Caco-2 (cell line): Measurements from ENCODE around the gene THUMPD2. TPM values are rescaled to one million over a fixed set of nuclear protein-coding genes. Genes with fewer than 3 reads are reported as not detected.
"Not testable (repeated sequence)": the region's sequence is repeated elsewhere in the genome, so short reads cannot be mapped to it uniquely, and the experiment has no call there.

Experiments used
- BruUV-seq: library from RNA; stranded (reverse); fragments of 400-500 nt; replicated peaks from 2 replicates; lab custom pipeline; 2021; lab: Mats Ljungman, UMichigan
- CTCF ChIA-PET: fragments of 300-600 bp; sonication (Branson Sonifier 250); formaldehyde crosslinking; loops from one replicate; lab custom pipeline; 2022; ENCODE audit warnings: antibody characterized with exemption; lab: Charles Lee
- POLR2A ChIA-PET: fragments of 300-600 bp; sonication (Branson Sonifier 250); formaldehyde crosslinking; loops from one replicate; lab custom pipeline; 2022; ENCODE audit warnings: antibody characterized with exemption; lab: Charles Lee
- DNase-seq, 2 experiments: peaks; one replicate each; pipeline versions ENCODE4 v3.0.0 to v3.0.0-alpha.2; 2020 to 2022
- H3K27me3 ChIP-seq: replicated peaks from 2 replicates; pipeline ENCODE4 v1.6.0; 2011; ENCODE audit warnings: low read length; ENCODE audit not compliant: control insufficient read depth, insufficient read depth
- H3K36me3 ChIP-seq: 2 replicates; pipeline ENCODE4 v1.5.1; 2011; ENCODE audit warnings: low read length; ENCODE audit not compliant: control insufficient read depth, insufficient read depth
- H3K4me1 ChIP-seq: fragments of 250-450 bp; sonication (Bioruptor Pico); 2 replicates; pipeline ENCODE4 v1.5.1; 2020; ENCODE audit warnings: mild to moderate bottlenecking
- H3K4me3 ChIP-seq: 2 replicates; pipeline ENCODE4 v1.5.1; 2011; ENCODE audit warnings: low read depth, mild to moderate bottlenecking, control low read depth, low read length
- H3K9me3 ChIP-seq: fragments of 250-450 bp; sonication (Bioruptor Pico); 2 replicates; pipeline ENCODE4 v1.5.1; 2020; ENCODE audit warnings: mild to moderate bottlenecking, moderate library complexity
- H3K27ac Mint-ChIP-seq: one replicate; pipeline ENCODE4 v1.8.0; 2022; ENCODE audit warnings: mixed read lengths; ENCODE audit not compliant: unreplicated experiment
- H3K27me3 Mint-ChIP-seq: one replicate; pipeline ENCODE4 v1.8.0; 2022; ENCODE audit warnings: mixed read lengths; ENCODE audit not compliant: insufficient read depth, unreplicated experiment
- H3K36me3 Mint-ChIP-seq: one replicate; pipeline ENCODE4 v1.8.0; 2022; ENCODE audit warnings: mild to moderate bottlenecking, mixed read lengths; ENCODE audit not compliant: insufficient read depth, unreplicated experiment
- H3K4me1 Mint-ChIP-seq: one replicate; pipeline ENCODE4 v1.8.0; 2022; ENCODE audit warnings: low read depth, mixed read lengths; ENCODE audit not compliant: unreplicated experiment
- H3K4me3 Mint-ChIP-seq: one replicate; pipeline ENCODE4 v1.8.0; 2022; ENCODE audit warnings: mild to moderate bottlenecking, moderate library complexity, mixed read lengths; ENCODE audit not compliant: unreplicated experiment
- H3K9me3 Mint-ChIP-seq: one replicate; pipeline ENCODE4 v1.8.0; 2022; ENCODE audit warnings: mixed read lengths; ENCODE audit not compliant: unreplicated experiment
- intact Hi-C: fragments of 100-400 bp; cut with micrococcal nuclease; formaldehyde crosslinking; loops from one replicate; pipeline ENCODE4 v1.10.0; 2022; ENCODE audit not compliant: unreplicated experiment
- total RNA-seq: library from RNA; stranded (reverse); gene quantifications from 2 replicates; pipeline ENCODE4 v1.2.3, GENCODE V29; 2022
- TF ChIP-seq, protein P1 (sequence below), 2 experiments: fragments of 200-600 bp in 1 of 2; IDR thresholded peaks; 1 replicate in 1 of 2; 2 replicates in 1 of 2; pipeline versions ENCODE4 v1.5.1 to v1.8.0; 2011 to 2022; ENCODE audit warnings: antibody characterized with exemption in 1 of 2, control low read depth in 1 of 2, inconsistent platforms in 1 of 2, low read depth in 1 of 2, low read length in 1 of 2, mild to moderate bottlenecking in 1 of 2, moderate library complexity in 1 of 2; ENCODE audit not compliant: insufficient read depth in 1 of 2, severe bottlenecking in 1 of 2, unreplicated experiment in 1 of 2

Gene THUMPD2
- total RNA-seq, 1 experiment from 2014 or later = 13.8 TPM

DNA sequence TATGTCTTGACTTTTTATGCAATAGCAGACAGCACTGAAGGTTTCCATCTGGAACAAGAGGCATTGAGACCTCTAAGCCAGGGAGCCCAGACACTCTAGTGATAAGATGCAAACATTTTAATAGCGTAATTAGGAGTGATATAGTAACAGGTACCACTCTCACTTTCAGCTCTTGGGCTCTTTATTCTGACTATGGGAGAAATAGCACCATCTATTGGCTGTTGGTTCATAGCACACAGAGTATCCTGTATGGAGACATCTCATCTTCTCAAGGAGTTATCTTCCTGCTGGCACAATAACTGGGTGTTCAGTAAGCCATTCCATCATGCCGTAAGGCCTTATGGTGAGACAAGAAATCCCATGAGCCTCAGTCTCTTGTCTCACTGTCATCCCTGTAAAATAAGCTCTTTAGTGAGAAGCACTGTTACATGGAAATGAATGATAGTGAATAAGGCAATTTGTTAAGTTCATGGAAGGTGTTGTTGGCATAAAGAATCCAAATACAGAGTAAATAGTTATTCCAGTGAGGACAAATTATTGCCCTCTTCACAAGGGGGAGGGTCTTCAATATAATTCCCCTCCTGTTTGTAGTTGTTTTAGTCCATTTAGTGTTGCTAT, 48.3 kb downstream of the THUMPD2 start:
- Mint-ChIP-seq H3K9me3 (no peaks in the 10 kb centered on the region), H3K36me3 (peaks cover 20% of the 10 kb centered on the region), H3K27me3 (no peaks in the 10 kb centered on the region), H3K4me1 (peaks cover 8% of the 10 kb centered on the region), H3K4me3 (no peak overlapping the region), H3K27ac (no peak overlapping the region)
- H3K4me1 ChIP-seq = peaks cover 8% of the 10 kb centered on the region
- TF ChIP-seq, protein P1, sequence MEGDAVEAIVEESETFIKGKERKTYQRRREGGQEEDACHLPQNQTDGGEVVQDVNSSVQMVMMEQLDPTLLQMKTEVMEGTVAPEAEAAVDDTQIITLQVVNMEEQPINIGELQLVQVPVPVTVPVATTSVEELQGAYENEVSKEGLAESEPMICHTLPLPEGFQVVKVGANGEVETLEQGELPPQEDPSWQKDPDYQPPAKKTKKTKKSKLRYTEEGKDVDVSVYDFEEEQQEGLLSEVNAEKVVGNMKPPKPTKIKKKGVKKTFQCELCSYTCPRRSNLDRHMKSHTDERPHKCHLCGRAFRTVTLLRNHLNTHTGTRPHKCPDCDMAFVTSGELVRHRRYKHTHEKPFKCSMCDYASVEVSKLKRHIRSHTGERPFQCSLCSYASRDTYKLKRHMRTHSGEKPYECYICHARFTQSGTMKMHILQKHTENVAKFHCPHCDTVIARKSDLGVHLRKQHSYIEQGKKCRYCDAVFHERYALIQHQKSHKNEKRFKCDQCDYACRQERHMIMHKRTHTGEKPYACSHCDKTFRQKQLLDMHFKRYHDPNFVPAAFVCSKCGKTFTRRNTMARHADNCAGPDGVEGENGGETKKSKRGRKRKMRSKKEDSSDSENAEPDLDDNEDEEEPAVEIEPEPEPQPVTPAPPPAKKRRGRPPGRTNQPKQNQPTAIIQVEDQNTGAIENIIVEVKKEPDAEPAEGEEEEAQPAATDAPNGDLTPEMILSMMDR (IDR thresholded peaks at IDR 0.05; ENCODE audit: insufficient read depth in 1 of 2, low read depth in 1 of 2, low read length in 1 of 2, severe bottlenecking in 1 of 2, unreplicated experiment in 1 of 2) = peak; percentile 58 to 72
- ChIA-PET CTCF (interaction anchor here (0.8 to 1.4 kb wide), 7 partner anchors 33 to 351 kb away, joined by 3 to 13 read pairs (median 4); no protein-coding TSS in a partner anchor), POLR2A (no interaction called here)
- BruUV-seq = no TSS peak
- peak in 1 of 2 experiments; percentile 26 for DNase-seq
- H3K4me3 ChIP-seq = no peak overlapping the region
- H3K9me3 ChIP-seq = no peaks in the 10 kb centered on the region
- intact Hi-C loops = loop anchor here (1.0 kb wide), 3 partner anchors 137 to 351 kb away; no protein-coding TSS in a partner anchor
- peaks cover 2% of the 10 kb centered on the region for H3K36me3 ChIP-seq
- H3K27me3 ChIP-seq = no peaks in the 10 kb centered on the region

DNA sequence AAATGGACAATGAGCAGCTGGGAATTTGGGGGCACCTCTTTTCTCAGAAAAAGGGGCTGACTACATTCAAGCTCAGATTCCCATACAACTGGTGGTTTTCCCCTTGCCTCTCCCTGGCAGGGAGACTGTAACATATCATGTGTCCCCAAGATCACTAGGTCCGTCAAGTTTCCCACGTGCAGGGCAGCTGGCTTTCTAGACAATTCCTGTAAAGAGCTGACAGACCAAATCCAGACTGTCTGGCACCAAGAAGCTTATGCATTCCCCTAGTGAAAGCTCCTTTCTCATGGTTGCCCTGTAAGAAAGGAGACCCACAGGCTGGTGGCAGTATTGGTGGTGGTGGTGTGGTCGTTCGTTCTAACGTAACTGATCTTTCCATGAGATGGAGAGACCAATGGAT, 48.8 kb downstream of the THUMPD2 start:
- no peaks in the 10 kb centered on the region for H3K27me3 ChIP-seq
- no peaks in the 10 kb centered on the region; the same call in 1 of the 2 replicates for H3K36me3 ChIP-seq
- H3K4me1 ChIP-seq = peaks cover 12% of the 10 kb centered on the region
- ChIA-PET POLR2A (no interaction called here), CTCF (interaction anchor here (0.8 to 1.4 kb wide), 7 partner anchors 32 to 351 kb away, joined by 3 to 13 read pairs (median 4); no protein-coding TSS in a partner anchor)
- no peaks in the 10 kb centered on the region for H3K9me3 ChIP-seq
- TF ChIP-seq, protein P1 (IDR thresholded peaks at IDR 0.05; ENCODE audit: insufficient read depth in 1 of 2, low read depth in 1 of 2, low read length in 1 of 2, severe bottlenecking in 1 of 2, unreplicated experiment in 1 of 2) = no peak
- H3K27me3 Mint-ChIP-seq = no peaks in the 10 kb centered on the region
- H3K4me1 Mint-ChIP-seq = peaks cover 12% of the 10 kb centered on the region
- H3K36me3 Mint-ChIP-seq = peaks cover 15% of the 10 kb centered on the region
- no peak overlapping the region for H3K4me3 ChIP-seq
- BruUV-seq = no TSS peak
- no peak overlapping the region for H3K4me3 Mint-ChIP-seq
- DNase-seq = no peak
- no peaks in the 10 kb centered on the region for H3K9me3 Mint-ChIP-seq
- intact Hi-C loops = loop anchor here (1.0 kb wide), 3 partner anchors 137 to 351 kb away; no protein-coding TSS in a partner anchor
- H3K27ac Mint-ChIP-seq = no peak overlapping the region

DNA sequence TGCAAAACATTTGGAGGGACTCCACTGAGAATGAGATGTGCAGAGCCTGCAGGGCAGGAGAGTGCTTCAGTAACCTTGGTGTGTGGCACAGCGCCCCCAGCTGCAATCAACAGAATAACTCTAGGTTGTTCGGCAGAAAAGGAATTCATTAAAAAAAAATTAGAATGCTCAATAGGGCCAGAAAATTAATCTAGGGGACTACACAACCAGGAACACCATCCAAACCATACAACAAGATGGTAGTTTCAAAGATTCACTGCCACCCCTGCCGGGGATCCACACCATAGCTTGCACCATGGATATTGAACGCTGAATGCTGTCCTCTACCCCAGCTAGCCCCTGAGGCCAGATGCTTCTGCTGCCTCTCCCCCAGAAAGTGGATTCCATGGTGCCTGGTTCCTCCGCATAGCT, 50.1 kb downstream of the THUMPD2 start:
- Mint-ChIP-seq H3K27ac (no peak overlapping the region), H3K9me3 (no peaks in the 10 kb centered on the region), H3K4me1 (peaks cover 20% of the 10 kb centered on the region), H3K36me3 (peaks cover 2% of the 10 kb centered on the region), H3K27me3 (no peaks in the 10 kb centered on the region), H3K4me3 (no peak overlapping the region)
- H3K27me3 ChIP-seq = no peaks in the 10 kb centered on the region
- no peaks in the 10 kb centered on the region; the same call in 1 of the 2 replicates for H3K36me3 ChIP-seq
- CTCF ChIA-PET = interaction anchor here (1.6 kb wide), 1 partner anchor 135 kb away, joined by 10 read pairs; no protein-coding TSS in a partner anchor
- H3K9me3 ChIP-seq = no peaks in the 10 kb centered on the region
- peaks cover 26% of the 10 kb centered on the region for H3K4me1 ChIP-seq
- intact Hi-C loops = loop anchor here (5.0 kb wide), 1 partner anchor 87 kb away; no protein-coding TSS in a partner anchor
- H3K4me3 ChIP-seq = no peak overlapping the region
- POLR2A ChIA-PET = no interaction called here
- no TSS peak for BruUV-seq
- TF ChIP-seq, protein P1 (IDR thresholded peaks at IDR 0.05; ENCODE audit: insufficient read depth in 1 of 2, low read depth in 1 of 2, low read length in 1 of 2, severe bottlenecking in 1 of 2, unreplicated experiment in 1 of 2) = peak; percentile 75 to 86
- DNase-seq = peak in 1 of 2 experiments; percentile 45

DNA sequence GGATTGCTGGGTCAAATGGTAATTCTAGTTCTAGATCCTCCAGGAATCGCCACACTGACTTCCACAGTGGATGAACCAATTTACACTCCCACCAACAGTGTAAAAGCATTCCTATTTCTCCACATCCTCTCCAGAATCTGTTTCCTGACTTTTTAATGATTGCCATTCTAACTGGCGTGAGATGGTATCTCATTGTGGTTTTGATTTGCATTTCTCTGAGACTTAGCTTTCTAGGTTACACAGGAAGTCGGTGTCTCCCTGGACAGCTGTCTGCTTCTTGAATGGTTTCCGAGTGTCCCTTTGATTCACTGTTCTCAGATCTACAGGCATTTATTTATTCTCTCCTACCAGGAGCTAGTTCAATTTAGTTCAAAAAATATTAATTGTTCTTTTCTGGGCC, 51.0 kb downstream of the THUMPD2 start:
- H3K36me3 ChIP-seq, H3K27ac Mint-ChIP-seq, H3K36me3 Mint-ChIP-seq, BruUV-seq, POLR2A ChIA-PET, DNase-seq, H3K27me3 Mint-ChIP-seq, H3K9me3 ChIP-seq, CTCF ChIA-PET, H3K9me3 Mint-ChIP-seq, H3K4me3 Mint-ChIP-seq, H3K27me3 ChIP-seq, H3K4me3 ChIP-seq: not testable (repeated sequence)
- H3K4me1 Mint-ChIP-seq = peaks cover 27% of the 10 kb centered on the region
- intact Hi-C loops = loop anchor here (5.0 kb wide), 1 partner anchor 86 kb away; no protein-coding TSS in a partner anchor
- H3K4me1 ChIP-seq = peaks cover 34% of the 10 kb centered on the region
